H9 (cell line): Measurements from ENCODE around the gene TMC3. TPM values are rescaled to one million over a fixed set of nuclear protein-coding genes. Genes with fewer than 3 reads are reported as not detected.

Source experiments
- DNase-seq: peaks from one replicate; pipeline ENCODE4 v3.0.0-alpha.2; 2017
- H2AFZ ChIP-seq: one replicate; pipeline ENCODE4 v1.6.1; 2013; ENCODE audit warnings: mild to moderate bottlenecking, low read length, control low read depth, moderate library complexity
- H2AK5ac ChIP-seq: 2 replicates; pipeline ENCODE4 v1.6.1; 2013; ENCODE audit warnings: low read length, control low read depth, mixed read lengths; ENCODE audit not compliant: insufficient read length
- H2BK120ac ChIP-seq: one replicate; pipeline ENCODE4 v1.6.1; 2013; ENCODE audit warnings: low read depth, mild to moderate bottlenecking, low read length, control low read depth, inconsistent platforms; ENCODE audit not compliant: poor library complexity, severe bottlenecking
- H2BK12ac ChIP-seq: 2 replicates; pipeline ENCODE4 v1.6.1; 2013; ENCODE audit warnings: low read length, control low read depth, mixed read lengths, low read depth; ENCODE audit not compliant: insufficient read length
- H2BK15ac ChIP-seq: 2 replicates; pipeline ENCODE4 v1.6.1; 2013; ENCODE audit warnings: low read depth, low read length, control low read depth
- H2BK20ac ChIP-seq: one replicate; pipeline ENCODE4 v1.6.1; 2013; ENCODE audit warnings: low read depth, mild to moderate bottlenecking, low read length, control low read depth, inconsistent platforms; ENCODE audit not compliant: poor library complexity, severe bottlenecking
- H2BK5ac ChIP-seq: 2 replicates; pipeline ENCODE4 v1.6.1; 2013; ENCODE audit warnings: low read length, control low read depth, mixed read lengths; ENCODE audit not compliant: insufficient read length
- H3K14ac ChIP-seq: 2 replicates; pipeline ENCODE4 v1.6.1; 2013; ENCODE audit warnings: low read length, control low read depth; ENCODE audit not compliant: insufficient read depth
- H3K18ac ChIP-seq: 2 replicates; pipeline ENCODE4 v1.6.1; 2013; ENCODE audit warnings: low read depth, mild to moderate bottlenecking, mixed read lengths, low read length, control low read depth; ENCODE audit not compliant: insufficient read length
- H3K23ac ChIP-seq: 2 replicates; pipeline ENCODE4 v1.6.1; 2013; ENCODE audit warnings: low read length, control low read depth, mixed read lengths, low read depth; ENCODE audit not compliant: insufficient read length
- H3K23me2 ChIP-seq: 2 replicates; pipeline ENCODE4 v1.6.1; 2013; ENCODE audit warnings: low read depth, mild to moderate bottlenecking, mixed read lengths, low read length, control low read depth; ENCODE audit not compliant: insufficient read length, poor library complexity, severe bottlenecking
- H3K27ac ChIP-seq: 2 replicates; pipeline ENCODE4 v1.5.1; 2013; ENCODE audit warnings: low read length, control low read depth, mixed read lengths, low read depth; ENCODE audit not compliant: insufficient read length
- H3K27me3 ChIP-seq: 2 replicates; pipeline ENCODE4 v1.6.1; 2013; ENCODE audit warnings: low read length, control low read depth, inconsistent platforms; ENCODE audit not compliant: insufficient read depth
- H3K4ac ChIP-seq: 2 replicates; pipeline ENCODE4 v1.6.1; 2013; ENCODE audit warnings: low read depth, mild to moderate bottlenecking, control low read depth, inconsistent platforms, low read length, moderate library complexity
- H3K4me1 ChIP-seq: 2 replicates; pipeline ENCODE4 v1.6.1; 2013; ENCODE audit warnings: low read length, control low read depth, inconsistent platforms; ENCODE audit not compliant: insufficient read depth
- H3K4me2 ChIP-seq: 2 replicates; pipeline ENCODE4 v1.6.1; 2013; ENCODE audit warnings: low read length, control low read depth, mixed read lengths; ENCODE audit not compliant: insufficient read length, insufficient read depth
- H3K56ac ChIP-seq: 2 replicates; pipeline ENCODE4 v1.6.1; 2013; ENCODE audit warnings: low read depth, mild to moderate bottlenecking, mixed read lengths, low read length, control low read depth; ENCODE audit not compliant: insufficient read length
- H3K79me1 ChIP-seq: 2 replicates; pipeline ENCODE4 v1.6.1; 2013; ENCODE audit warnings: low read depth, mild to moderate bottlenecking, moderate library complexity, low read length, control low read depth, inconsistent platforms; ENCODE audit not compliant: insufficient read depth, poor library complexity, severe bottlenecking
- H3K79me2 ChIP-seq: 2 replicates; pipeline ENCODE4 v1.6.1; 2013; ENCODE audit warnings: low read length, control low read depth, inconsistent platforms; ENCODE audit not compliant: insufficient read depth
- H3K9ac ChIP-seq: 2 replicates; pipeline ENCODE4 v1.6.1; 2013; ENCODE audit warnings: low read length, control low read depth, mixed read lengths; ENCODE audit not compliant: insufficient read length; ENCODE audit errors: extremely low read depth
- H3K9me3 ChIP-seq: one replicate; pipeline ENCODE4 v1.6.1; 2013; ENCODE audit warnings: low read depth, low read length, inconsistent platforms; ENCODE audit not compliant: control insufficient read depth
- H3T11ph ChIP-seq: one replicate; pipeline ENCODE4 v1.6.1; 2013; ENCODE audit warnings: mild to moderate bottlenecking, low read length, control low read depth, inconsistent platforms
- H4K20me1 ChIP-seq: one replicate; pipeline ENCODE4 v1.6.1; 2013; ENCODE audit not compliant: control insufficient read depth, insufficient read length, insufficient read depth
- H4K5ac ChIP-seq: 2 replicates; pipeline ENCODE4 v1.6.1; 2013; ENCODE audit warnings: low read depth, mild to moderate bottlenecking, mixed read lengths, low read length, control low read depth; ENCODE audit not compliant: insufficient read length
- H4K8ac ChIP-seq: replicated peaks from 2 replicates; pipeline ENCODE4 v1.6.1; 2013; ENCODE audit warnings: low read length, control low read depth, mixed read lengths, low read depth; ENCODE audit not compliant: insufficient read length
- H4K91ac ChIP-seq: 2 replicates; pipeline ENCODE4 v1.6.1; 2013; ENCODE audit warnings: low read depth, mild to moderate bottlenecking, moderate library complexity, mixed read lengths, low read length, control low read depth; ENCODE audit not compliant: insufficient read length
- H3K27ac Mint-ChIP-seq, 3 experiments: 2 replicates in 2 of 3; 3 replicates in 1 of 3; pipeline ENCODE4 v1.8.0; 2020 to 2021; ENCODE audit warnings: mixed read lengths in 3 of 3, mild to moderate bottlenecking in 1 of 3, moderate library complexity in 1 of 3
- H3K27me3 Mint-ChIP-seq: 2 replicates; pipeline ENCODE4 v1.8.0; 2021; ENCODE audit warnings: low read depth, mild to moderate bottlenecking, moderate library complexity, mixed read lengths
- H3K36me3 Mint-ChIP-seq, 3 experiments: 2 replicates in 2 of 3; 3 replicates in 1 of 3; pipeline ENCODE4 v1.8.0; 2020 to 2021; ENCODE audit warnings: low read depth in 3 of 3, mixed read lengths in 3 of 3; ENCODE audit not compliant: insufficient read depth in 1 of 3
- H3K4me1 Mint-ChIP-seq, 2 experiments: 2 replicates each; pipeline ENCODE4 v1.8.0; 2020; ENCODE audit warnings: mixed read lengths in 2 of 2
- H3K4me3 Mint-ChIP-seq, 2 experiments: 2 replicates in 1 of 2; 3 replicates in 1 of 2; pipeline ENCODE4 v1.8.0; 2020 to 2021; ENCODE audit warnings: mild to moderate bottlenecking in 2 of 2, mixed read lengths in 2 of 2, moderate library complexity in 1 of 2
- H3K9me3 Mint-ChIP-seq, 2 experiments: 2 replicates in 1 of 2; 3 replicates in 1 of 2; pipeline ENCODE4 v1.8.0; 2020; ENCODE audit warnings: mild to moderate bottlenecking in 2 of 2, mixed read lengths in 2 of 2, moderate library complexity in 1 of 2
- CTCF ChIP-seq: fragments of 200-600 bp; sonication (generic); conservative IDR thresholded peaks from 3 replicates; pipeline ENCODE4 v1.8.0; 2021; ENCODE audit warnings: antibody characterized with exemption, mild to moderate bottlenecking
- WGBS: extraction: QIAGEN DNeasy Blood & Tissue Kit; methylation state at CpG from one replicate; pipeline ENCODE4 v1.1.7; 2013; ENCODE audit warnings: missing lambda C conversion rate, low lambda C conversion rate, mixed read lengths; ENCODE audit not compliant: insufficient read length; ENCODE audit errors: extremely low coverage; 5-methylcytosine and 5-hydroxymethylcytosine counted together
- total RNA-seq: library from RNA; stranded (reverse); gene quantifications from 2 replicates; pipeline ENCODE4 v1.2.1, GENCODE V29; 2021

TMC3 gene
- total RNA-seq, 1 experiment from 2014 or later = not detected

- Histone ChIP-seq H3K9ac (no peak overlapping the region), H3K4me2 (no peak overlapping the region), H4K5ac (no peak overlapping the region), H2BK5ac (no peak overlapping the region), H3K23me2 (no peaks in the 10 kb centered on the region), H3K14ac (no peak overlapping the region), H3K79me1 (no peaks in the 10 kb centered on the region), H2BK12ac (no peak overlapping the region), H3K18ac (no peak overlapping the region), H2AFZ (no peak overlapping the region), H3K4ac (no peak overlapping the region), H4K20me1 (no peaks in the 10 kb centered on the region), H3K9me3 (no peaks in the 10 kb centered on the region), H3K27me3 (no peaks in the 10 kb centered on the region), H2BK15ac (no peak overlapping the region), H3K4me1 (no peaks in the 10 kb centered on the region), H4K91ac (no peak overlapping the region), H3T11ph (no peak overlapping the region), H2BK120ac (no peak overlapping the region), H2AK5ac (no peak overlapping the region), H4K8ac (no peak overlapping the region), H3K27ac (no peak overlapping the region), H3K23ac (no peak overlapping the region), H2BK20ac (no peak overlapping the region), H3K56ac (no peak overlapping the region), H3K79me2 (no peaks in the 10 kb centered on the region)
- no CpG with 5 or more reads among the region's 3 CpGs for WGBS
- H3K27me3 Mint-ChIP-seq = no peaks in the 10 kb centered on the region; the same call in 1 of the 2 replicates
- no peak overlapping the region for H3K27ac Mint-ChIP-seq
- H3K9me3 Mint-ChIP-seq = no peaks in the 10 kb centered on the region
- H3K36me3 Mint-ChIP-seq = no peaks in the 10 kb centered on the region; a peak in 1 of 7 replicates
- TF ChIP-seq CTCF = no peak
- H3K4me3 Mint-ChIP-seq = no peak overlapping the region
- DNase-seq = no peak
- H3K4me1 Mint-ChIP-seq = no peaks in the 10 kb centered on the region
Measured at GRCh38 chr15:81363276-81363675, 10.7 kb downstream of the TMC3 start.
